HEK293 (cell line): ENCODE data around the gene BAIAP3.

Experiments used
- CTCF ChIA-PET: fragments of 350-600 bp; formaldehyde crosslinking; extraction: SDS; loops from one replicate; lab custom pipeline; 2021; ENCODE audit warnings: antibody characterized with exemption; lab: Yijun Ruan, JAX
- POLR2A ChIA-PET: fragments of 300-600 bp; formaldehyde crosslinking; extraction: SDS; loops from one replicate; lab custom pipeline; 2020; ENCODE audit warnings: antibody characterized with exemption, inconsistent platforms; lab: Yijun Ruan, JAX
- H3K27ac ChIP-seq: fragments of 200-500 bp; sonication (Bioruptor generic); 2 replicates; pipeline ENCODE4 v1.5.1; 2014; ENCODE audit warnings: low read depth, low read length, control low read depth, inconsistent platforms; ENCODE audit errors: extremely low read depth
- H3K36me3 ChIP-seq, 2 experiments: fragments of 200-500 bp in 1 of 2; sonication (Bioruptor generic) in 1 of 2; 1 replicate in 1 of 2; 2 replicates in 1 of 2; pipeline ENCODE4 v1.5.1; 2014 to 2017; ENCODE audit warnings: inconsistent platforms in 2 of 2, low read length in 2 of 2; ENCODE audit not compliant: control insufficient read depth in 2 of 2, insufficient read depth in 1 of 2
- H3K4me1 ChIP-seq: fragments of 200-500 bp; sonication (Bioruptor generic); 2 replicates; pipeline ENCODE4 v1.5.1; 2014; ENCODE audit warnings: mild to moderate bottlenecking, low read length, inconsistent platforms; ENCODE audit not compliant: control insufficient read depth, insufficient read depth
- H3K4me3 ChIP-seq: 2 replicates; pipeline ENCODE4 v1.5.1; 2011; ENCODE audit warnings: low read depth, mild to moderate bottlenecking, control low read depth, low read length, moderate library complexity
- H3K9me3 ChIP-seq: fragments of 200-500 bp; sonication (Bioruptor generic); 2 replicates; pipeline ENCODE4 v1.5.1; 2014; ENCODE audit warnings: low read depth, low read length, inconsistent platforms; ENCODE audit not compliant: control insufficient read depth, insufficient read depth
- GLI2 ChIP-seq: fragments of 450-650 bp; formaldehyde crosslinking; IDR thresholded peaks from 2 replicates; pipeline ENCODE4; 2017; ENCODE audit warnings: missing biosample characterization, missing genetic modification characterization, low read depth, borderline replicate concordance
- GLIS2 ChIP-seq: fragments of 450-650 bp; formaldehyde crosslinking; IDR thresholded peaks from 2 replicates; pipeline ENCODE4 v1.5.1; 2016; ENCODE audit warnings: missing biosample characterization, missing genetic modification characterization
- HOXD13 ChIP-seq: sonication (generic); formaldehyde crosslinking; IDR thresholded peaks from 2 replicates; pipeline ENCODE4 v1.8.0; 2022; ENCODE audit warnings: missing genetic modification reagents, borderline replicate concordance
- KLF10 ChIP-seq: fragments of 450-650 bp; IDR thresholded peaks from 2 replicates; pipeline ENCODE4 v1.5.1; 2018; ENCODE audit warnings: missing biosample characterization, mild to moderate bottlenecking, missing genetic modification characterization
- KLF8 ChIP-seq: fragments of 450-650 bp; formaldehyde crosslinking; IDR thresholded peaks from 2 replicates; pipeline ENCODE4 v1.5.1; 2016; ENCODE audit warnings: missing biosample characterization, missing genetic modification characterization
- MZF1 ChIP-seq: fragments of 450-650 bp; formaldehyde crosslinking; IDR thresholded peaks from 2 replicates; pipeline ENCODE4 v1.5.1; 2017; ENCODE audit warnings: missing biosample characterization, missing genetic modification characterization, borderline replicate concordance
- OSR2 ChIP-seq: fragments of 450-650 bp; formaldehyde crosslinking; IDR thresholded peaks from 2 replicates; pipeline ENCODE4 v1.5.1; 2016; ENCODE audit warnings: missing biosample characterization, missing genetic modification characterization
- SETDB1 ChIP-seq: IDR thresholded peaks from one replicate; pipeline ENCODE4 v1.6.1; 2017; ENCODE audit warnings: mild to moderate bottlenecking, low read length, moderate library complexity, mixed read lengths; ENCODE audit not compliant: insufficient read length
- WT1 ChIP-seq: fragments of 450-650 bp; formaldehyde crosslinking; IDR thresholded peaks from 2 replicates; pipeline ENCODE4 v1.5.1; 2016; ENCODE audit warnings: missing biosample characterization, missing genetic modification characterization
- ZBTB21 ChIP-seq: fragments of 450-650 bp; formaldehyde crosslinking; IDR thresholded peaks from 2 replicates; pipeline ENCODE4 v1.5.1; 2017; ENCODE audit warnings: missing biosample characterization, missing genetic modification characterization
- ZBTB7A ChIP-seq: fragments of 450-650 bp; formaldehyde crosslinking; IDR thresholded peaks from 2 replicates; pipeline ENCODE4 v1.5.1; 2016; ENCODE audit warnings: low read depth, missing biosample characterization, missing genetic modification characterization
- ZNF10 ChIP-seq: fragments of 450-650 bp; formaldehyde crosslinking; IDR thresholded peaks from 2 replicates; pipeline ENCODE4 v1.5.1; 2017; ENCODE audit warnings: missing biosample characterization, missing genetic modification characterization
- ZNF146 ChIP-seq: fragments of 450-650 bp; formaldehyde crosslinking; IDR thresholded peaks from 2 replicates; pipeline ENCODE4 v1.5.1; 2016; ENCODE audit warnings: missing biosample characterization, missing genetic modification characterization
- ZNF157 ChIP-seq: fragments of 450-650 bp; formaldehyde crosslinking; IDR thresholded peaks from 2 replicates; pipeline ENCODE4 v1.5.1; 2016; ENCODE audit warnings: missing biosample characterization, missing genetic modification characterization
- ZNF223 ChIP-seq: fragments of 450-650 bp; formaldehyde crosslinking; IDR thresholded peaks from 2 replicates; pipeline ENCODE4 v1.5.1; 2016; ENCODE audit warnings: missing biosample characterization, missing genetic modification characterization
- ZNF248 ChIP-seq: fragments of 450-650 bp; formaldehyde crosslinking; IDR thresholded peaks from 2 replicates; pipeline ENCODE4 v1.5.1; 2017; ENCODE audit warnings: missing biosample characterization, missing genetic modification characterization
- ZNF626 ChIP-seq: fragments of 450-650 bp; sonication (Bioruptor Pico); formaldehyde crosslinking; IDR thresholded peaks from 2 replicates; pipeline ENCODE4 v1.5.1; 2018; ENCODE audit warnings: missing biosample characterization, missing genetic modification characterization, inconsistent platforms
- ZNF658 ChIP-seq: fragments of 450-650 bp; formaldehyde crosslinking; IDR thresholded peaks from 2 replicates; pipeline ENCODE4; 2016; ENCODE audit warnings: missing biosample characterization, missing genetic modification characterization
- ZNF701 ChIP-seq: fragments of 450-650 bp; formaldehyde crosslinking; IDR thresholded peaks from 2 replicates; pipeline ENCODE4 v1.5.1; 2016; ENCODE audit warnings: missing biosample characterization, missing genetic modification characterization
- ZNF76 ChIP-seq: fragments of 450-650 bp; formaldehyde crosslinking; IDR thresholded peaks from 2 replicates; pipeline ENCODE4; 2016; ENCODE audit warnings: low read depth, missing biosample characterization, missing genetic modification characterization, borderline replicate concordance
- ZNF777 ChIP-seq: fragments of 450-650 bp; formaldehyde crosslinking; IDR thresholded peaks from 2 replicates; pipeline ENCODE4 v1.5.1; 2017; ENCODE audit warnings: missing biosample characterization, missing genetic modification characterization, borderline replicate concordance
- ZNF791 ChIP-seq: fragments of 450-650 bp; formaldehyde crosslinking; IDR thresholded peaks from 2 replicates; pipeline ENCODE4 v1.5.1; 2016; ENCODE audit warnings: missing biosample characterization, missing genetic modification characterization
- ZNF843 ChIP-seq: fragments of 450-650 bp; formaldehyde crosslinking; IDR thresholded peaks from 2 replicates; pipeline ENCODE4 v1.5.1; 2016; ENCODE audit warnings: missing biosample characterization, missing genetic modification characterization
- TF ChIP-seq, protein P1 (sequence below): fragments of 450-650 bp; formaldehyde crosslinking; conservative IDR thresholded peaks from 2 replicates; pipeline ENCODE4 v1.5.1; 2016; ENCODE audit warnings: low read depth, missing biosample characterization, missing genetic modification characterization
- TF ChIP-seq, protein P2 (sequence below): fragments of 450-650 bp; formaldehyde crosslinking; conservative IDR thresholded peaks from 2 replicates; pipeline ENCODE4 v1.5.1; 2016; ENCODE audit warnings: low read depth, missing biosample characterization, missing genetic modification characterization
- TF ChIP-seq, protein P3 (sequence below): fragments of 450-650 bp; formaldehyde crosslinking; IDR thresholded peaks from 2 replicates; pipeline ENCODE4 v1.5.1; 2016; ENCODE audit warnings: missing biosample characterization, missing genetic modification characterization

BAIAP3 gene

DNA sequence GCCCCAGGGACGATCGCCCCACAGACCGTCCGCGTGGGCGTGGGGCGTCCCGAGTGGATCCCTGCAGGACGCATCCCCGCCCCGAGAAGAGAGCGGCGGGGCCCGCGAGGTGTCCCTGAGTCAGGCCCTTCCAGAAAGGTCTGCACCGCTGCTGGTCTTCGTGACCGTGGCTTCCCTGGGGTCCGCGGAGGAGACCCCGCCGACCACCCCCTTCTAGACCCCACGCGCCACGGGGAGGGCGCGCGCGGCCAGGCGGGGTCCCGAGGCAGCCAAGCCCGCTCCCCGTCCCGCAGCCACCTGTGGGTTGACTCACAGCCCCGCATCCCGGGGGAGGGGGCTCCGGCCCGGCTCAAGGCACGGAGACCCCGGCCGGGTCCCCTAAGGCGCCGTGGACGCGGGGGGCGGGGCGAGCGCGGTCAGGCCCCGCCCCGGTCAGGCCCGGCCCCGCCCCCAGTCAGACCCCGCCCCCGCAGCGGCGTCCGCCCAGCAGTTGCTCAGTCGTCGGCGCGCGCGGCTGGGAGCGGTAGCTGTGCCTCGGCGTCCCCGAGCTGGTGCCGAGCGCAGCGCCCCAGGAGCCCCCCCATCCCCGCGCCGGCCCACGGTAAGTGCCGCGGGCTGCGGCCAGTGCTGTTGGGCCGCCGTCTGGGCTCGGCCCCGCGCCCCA is at the start of gene BAIAP3:
BAIAP3 (plus strand) TSS at position 497 of the 664 bp plus-strand sequence. CDS start 4,905 bp downstream, outside the sequence.
- Histone ChIP-seq H3K9me3 (no peaks in the 10 kb centered on the region), H3K27ac (no peak within 1 kb of the TSS), H3K4me1 (peaks cover 2% of the 10 kb centered on the region; the same call in 1 of the 2 replicates), H3K36me3 (no peaks in the 10 kb centered on the region), H3K4me3 (peak within 1 kb of the TSS; percentile 14)
- POLR2A ChIA-PET: interaction anchor here (1.3 to 1.4 kb wide), 2 partner anchors 10 to 24 kb away, joined by 3 to 9 read pairs; no protein-coding TSS in a partner anchor
- CTCF ChIA-PET: no interaction called here
- no peak for TF ChIP-seq ZNF223 (tag by site-specific recombination)
- peak; percentile 11; the same call in 1 of the 2 replicates for TF ChIP-seq KLF8 (tag by site-specific recombination)
- TF ChIP-seq, protein P1, sequence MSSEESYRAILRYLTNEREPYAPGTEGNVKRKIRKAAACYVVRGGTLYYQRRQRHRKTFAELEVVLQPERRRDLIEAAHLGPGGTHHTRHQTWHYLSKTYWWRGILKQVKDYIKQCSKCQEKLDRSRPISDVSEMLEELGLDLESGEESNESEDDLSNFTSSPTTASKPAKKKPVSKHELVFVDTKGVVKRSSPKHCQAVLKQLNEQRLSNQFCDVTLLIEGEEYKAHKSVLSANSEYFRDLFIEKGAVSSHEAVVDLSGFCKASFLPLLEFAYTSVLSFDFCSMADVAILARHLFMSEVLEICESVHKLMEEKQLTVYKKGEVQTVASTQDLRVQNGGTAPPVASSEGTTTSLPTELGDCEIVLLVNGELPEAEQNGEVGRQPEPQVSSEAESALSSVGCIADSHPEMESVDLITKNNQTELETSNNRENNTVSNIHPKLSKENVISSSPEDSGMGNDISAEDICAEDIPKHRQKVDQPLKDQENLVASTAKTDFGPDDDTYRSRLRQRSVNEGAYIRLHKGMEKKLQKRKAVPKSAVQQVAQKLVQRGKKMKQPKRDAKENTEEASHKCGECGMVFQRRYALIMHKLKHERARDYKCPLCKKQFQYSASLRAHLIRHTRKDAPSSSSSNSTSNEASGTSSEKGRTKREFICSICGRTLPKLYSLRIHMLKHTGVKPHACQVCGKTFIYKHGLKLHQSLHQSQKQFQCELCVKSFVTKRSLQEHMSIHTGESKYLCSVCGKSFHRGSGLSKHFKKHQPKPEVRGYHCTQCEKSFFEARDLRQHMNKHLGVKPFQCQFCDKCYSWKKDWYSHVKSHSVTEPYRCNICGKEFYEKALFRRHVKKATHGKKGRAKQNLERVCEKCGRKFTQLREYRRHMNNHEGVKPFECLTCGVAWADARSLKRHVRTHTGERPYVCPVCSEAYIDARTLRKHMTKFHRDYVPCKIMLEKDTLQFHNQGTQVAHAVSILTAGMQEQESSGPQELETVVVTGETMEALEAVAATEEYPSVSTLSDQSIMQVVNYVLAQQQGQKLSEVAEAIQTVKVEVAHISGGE (tag by site-specific recombination): no peak
- TF ChIP-seq ZNF248 (tag by site-specific recombination): no peak
- no peak for TF ChIP-seq WT1 (tag by site-specific recombination)
- TF ChIP-seq KLF10 (tag by site-specific recombination): peak; percentile 26; the same call in 1 of the 2 replicates
- no peak for TF ChIP-seq ZNF777 (tag by site-specific recombination)
- no peak for TF ChIP-seq ZNF701
- no peak for TF ChIP-seq ZNF10 (tag by site-specific recombination)
- no peak for TF ChIP-seq ZBTB7A
- TF ChIP-seq, protein P2, sequence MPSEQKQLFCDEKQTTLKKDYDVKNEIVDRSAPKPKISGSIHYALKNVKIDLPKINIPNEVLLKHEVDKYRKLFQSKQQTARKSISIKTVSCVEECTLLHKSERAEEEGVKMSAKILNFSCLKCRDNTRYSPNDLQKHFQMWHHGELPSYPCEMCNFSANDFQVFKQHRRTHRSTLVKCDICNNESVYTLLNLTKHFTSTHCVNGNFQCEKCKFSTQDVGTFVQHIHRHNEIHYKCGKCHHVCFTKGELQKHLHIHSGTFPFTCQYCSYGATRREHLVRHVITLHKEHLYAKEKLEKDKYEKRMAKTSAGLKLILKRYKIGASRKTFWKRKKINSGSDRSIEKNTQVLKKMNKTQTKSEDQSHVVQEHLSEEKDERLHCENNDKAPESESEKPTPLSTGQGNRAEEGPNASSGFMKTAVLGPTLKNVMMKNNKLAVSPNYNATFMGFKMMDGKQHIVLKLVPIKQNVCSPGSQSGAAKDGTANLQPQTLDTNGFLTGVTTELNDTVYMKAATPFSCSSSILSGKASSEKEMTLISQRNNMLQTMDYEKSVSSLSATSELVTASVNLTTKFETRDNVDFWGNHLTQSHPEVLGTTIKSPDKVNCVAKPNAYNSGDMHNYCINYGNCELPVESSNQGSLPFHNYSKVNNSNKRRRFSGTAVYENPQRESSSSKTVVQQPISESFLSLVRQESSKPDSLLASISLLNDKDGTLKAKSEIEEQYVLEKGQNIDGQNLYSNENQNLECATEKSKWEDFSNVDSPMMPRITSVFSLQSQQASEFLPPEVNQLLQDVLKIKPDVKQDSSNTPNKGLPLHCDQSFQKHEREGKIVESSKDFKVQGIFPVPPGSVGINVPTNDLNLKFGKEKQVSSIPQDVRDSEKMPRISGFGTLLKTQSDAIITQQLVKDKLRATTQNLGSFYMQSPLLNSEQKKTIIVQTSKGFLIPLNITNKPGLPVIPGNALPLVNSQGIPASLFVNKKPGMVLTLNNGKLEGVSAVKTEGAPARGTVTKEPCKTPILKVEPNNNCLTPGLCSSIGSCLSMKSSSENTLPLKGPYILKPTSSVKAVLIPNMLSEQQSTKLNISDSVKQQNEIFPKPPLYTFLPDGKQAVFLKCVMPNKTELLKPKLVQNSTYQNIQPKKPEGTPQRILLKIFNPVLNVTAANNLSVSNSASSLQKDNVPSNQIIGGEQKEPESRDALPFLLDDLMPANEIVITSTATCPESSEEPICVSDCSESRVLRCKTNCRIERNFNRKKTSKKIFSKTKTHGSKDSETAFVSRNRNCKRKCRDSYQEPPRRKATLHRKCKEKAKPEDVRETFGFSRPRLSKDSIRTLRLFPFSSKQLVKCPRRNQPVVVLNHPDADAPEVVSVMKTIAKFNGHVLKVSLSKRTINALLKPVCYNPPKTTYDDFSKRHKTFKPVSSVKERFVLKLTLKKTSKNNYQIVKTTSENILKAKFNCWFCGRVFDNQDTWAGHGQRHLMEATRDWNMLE (tag by site-specific recombination): no peak
- no peak for TF ChIP-seq ZNF791 (tag by site-specific recombination)
- no peak for TF ChIP-seq ZNF76
- no peak for TF ChIP-seq MZF1 (tag by site-specific recombination)
- TF ChIP-seq ZNF157: no peak
- TF ChIP-seq, protein P3, sequence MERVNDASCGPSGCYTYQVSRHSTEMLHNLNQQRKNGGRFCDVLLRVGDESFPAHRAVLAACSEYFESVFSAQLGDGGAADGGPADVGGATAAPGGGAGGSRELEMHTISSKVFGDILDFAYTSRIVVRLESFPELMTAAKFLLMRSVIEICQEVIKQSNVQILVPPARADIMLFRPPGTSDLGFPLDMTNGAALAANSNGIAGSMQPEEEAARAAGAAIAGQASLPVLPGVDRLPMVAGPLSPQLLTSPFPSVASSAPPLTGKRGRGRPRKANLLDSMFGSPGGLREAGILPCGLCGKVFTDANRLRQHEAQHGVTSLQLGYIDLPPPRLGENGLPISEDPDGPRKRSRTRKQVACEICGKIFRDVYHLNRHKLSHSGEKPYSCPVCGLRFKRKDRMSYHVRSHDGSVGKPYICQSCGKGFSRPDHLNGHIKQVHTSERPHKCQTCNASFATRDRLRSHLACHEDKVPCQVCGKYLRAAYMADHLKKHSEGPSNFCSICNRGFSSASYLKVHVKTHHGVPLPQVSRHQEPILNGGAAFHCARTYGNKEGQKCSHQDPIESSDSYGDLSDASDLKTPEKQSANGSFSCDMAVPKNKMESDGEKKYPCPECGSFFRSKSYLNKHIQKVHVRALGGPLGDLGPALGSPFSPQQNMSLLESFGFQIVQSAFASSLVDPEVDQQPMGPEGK (tag by site-specific recombination): peak; percentile 26; the same call in 1 of the 2 replicates
- peak; percentile 15; the same call in 1 of the 2 replicates for TF ChIP-seq OSR2 (tag by site-specific recombination)
- TF ChIP-seq ZNF626 (tag by site-specific recombination): no peak
- no peak for TF ChIP-seq ZNF843 (tag by site-specific recombination)
- TF ChIP-seq ZNF146 (tag by site-specific recombination): no peak
- TF ChIP-seq HOXD13 (CRISPR knock-in tag): no peak
- no peak for TF ChIP-seq GLI2
- 0 out of 2 replicates have a peak, but pooled peaks have one; percentile 16 for TF ChIP-seq GLIS2 (tag by site-specific recombination)
- TF ChIP-seq ZBTB21: no peak
- no peak for TF ChIP-seq ZNF658 (tag by site-specific recombination)
- TF ChIP-seq SETDB1: no peak
